ENCODE results near the gene GPC3. TPM values are rescaled to one million over a fixed set of nuclear protein-coding genes. Genes with fewer than 3 reads are reported as not detected.
"Not testable (repeated sequence)": the region's sequence is repeated elsewhere in the genome, so short reads cannot be mapped to it uniquely, and the experiment has no call there.

Gene GPC3
- total RNA-seq, 1 donor from 2014 or later = not detected

DNA sequence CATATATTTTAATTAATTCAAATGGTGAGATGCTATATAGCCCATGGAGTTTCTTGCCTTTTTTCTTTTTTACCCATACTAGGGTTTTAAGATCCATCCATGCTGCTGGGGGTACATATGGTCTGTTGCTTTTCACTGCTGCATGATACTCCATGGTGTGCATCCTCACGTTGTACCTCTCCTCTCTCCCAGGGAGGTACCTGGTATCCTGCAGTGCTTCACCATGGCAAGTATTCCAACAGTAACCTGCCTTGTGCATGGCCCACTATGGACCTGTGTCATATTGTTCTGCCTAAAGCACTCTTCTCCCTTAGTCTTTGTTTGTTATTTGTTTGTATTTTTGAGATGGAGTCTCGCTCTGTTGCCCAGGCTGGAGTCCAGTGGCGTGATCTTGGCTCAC lies 455.8 kb downstream of the GPC3 start:
- no peaks in the 10 kb centered on the region for H3K4me1 Mint-ChIP-seq
- POLR2A ChIA-PET = no interaction called here
- CTCF ChIA-PET = no interaction called here
- intact Hi-C loops (cut with micrococcal nuclease) = no loop called here
- DNase-seq (no peak), ATAC-seq (ENCODE audit: low read depth) (no peak)
- no peaks in the 10 kb centered on the region for H3K27me3 Mint-ChIP-seq
- no peaks in the 10 kb centered on the region for H3K36me3 Mint-ChIP-seq (ENCODE audit: low read depth)
- no peaks in the 10 kb centered on the region for H3K9me3 Mint-ChIP-seq
- H3K4me3 Mint-ChIP-seq = no peak overlapping the region
- TF ChIP-seq, protein P1, sequence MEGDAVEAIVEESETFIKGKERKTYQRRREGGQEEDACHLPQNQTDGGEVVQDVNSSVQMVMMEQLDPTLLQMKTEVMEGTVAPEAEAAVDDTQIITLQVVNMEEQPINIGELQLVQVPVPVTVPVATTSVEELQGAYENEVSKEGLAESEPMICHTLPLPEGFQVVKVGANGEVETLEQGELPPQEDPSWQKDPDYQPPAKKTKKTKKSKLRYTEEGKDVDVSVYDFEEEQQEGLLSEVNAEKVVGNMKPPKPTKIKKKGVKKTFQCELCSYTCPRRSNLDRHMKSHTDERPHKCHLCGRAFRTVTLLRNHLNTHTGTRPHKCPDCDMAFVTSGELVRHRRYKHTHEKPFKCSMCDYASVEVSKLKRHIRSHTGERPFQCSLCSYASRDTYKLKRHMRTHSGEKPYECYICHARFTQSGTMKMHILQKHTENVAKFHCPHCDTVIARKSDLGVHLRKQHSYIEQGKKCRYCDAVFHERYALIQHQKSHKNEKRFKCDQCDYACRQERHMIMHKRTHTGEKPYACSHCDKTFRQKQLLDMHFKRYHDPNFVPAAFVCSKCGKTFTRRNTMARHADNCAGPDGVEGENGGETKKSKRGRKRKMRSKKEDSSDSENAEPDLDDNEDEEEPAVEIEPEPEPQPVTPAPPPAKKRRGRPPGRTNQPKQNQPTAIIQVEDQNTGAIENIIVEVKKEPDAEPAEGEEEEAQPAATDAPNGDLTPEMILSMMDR (IDR thresholded peaks at IDR 0.05) = no peak
- no peak overlapping the region for H3K27ac Mint-ChIP-seq

DNA sequence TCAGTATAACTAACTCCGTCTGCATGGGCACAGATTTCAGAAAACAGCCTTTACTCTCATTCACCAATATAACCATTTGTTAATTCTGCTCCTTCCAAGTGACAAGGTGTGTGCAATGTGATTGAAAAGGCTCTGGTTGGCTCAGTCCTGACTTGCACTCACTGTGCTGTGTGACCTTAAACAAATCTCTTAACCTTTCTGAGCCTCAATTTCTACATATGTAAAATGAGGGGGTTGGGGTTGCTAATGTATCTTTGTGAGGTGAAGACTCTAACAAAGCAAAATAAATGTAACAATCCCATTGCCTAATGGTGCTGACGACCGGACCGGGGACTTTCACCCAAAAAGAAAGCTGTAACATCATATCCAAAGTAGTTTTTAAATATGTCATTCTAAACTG lies 457.6 kb downstream of the GPC3 start:
- ChIA-PET CTCF (no interaction called here), POLR2A (no interaction called here)
- Mint-ChIP-seq H3K4me1 (no peaks in the 10 kb centered on the region), H3K9me3 (no peaks in the 10 kb centered on the region), H3K27me3 (no peaks in the 10 kb centered on the region), H3K4me3 (no peak overlapping the region), H3K36me3 (ENCODE audit: low read depth) (no peaks in the 10 kb centered on the region), H3K27ac (no peak overlapping the region)
- TF ChIP-seq, protein P1 (IDR thresholded peaks at IDR 0.05) = no peak
- intact Hi-C loops (cut with micrococcal nuclease) = no loop called here
- no peak for ATAC-seq (ENCODE audit: low read depth)
- no peak for DNase-seq

DNA sequence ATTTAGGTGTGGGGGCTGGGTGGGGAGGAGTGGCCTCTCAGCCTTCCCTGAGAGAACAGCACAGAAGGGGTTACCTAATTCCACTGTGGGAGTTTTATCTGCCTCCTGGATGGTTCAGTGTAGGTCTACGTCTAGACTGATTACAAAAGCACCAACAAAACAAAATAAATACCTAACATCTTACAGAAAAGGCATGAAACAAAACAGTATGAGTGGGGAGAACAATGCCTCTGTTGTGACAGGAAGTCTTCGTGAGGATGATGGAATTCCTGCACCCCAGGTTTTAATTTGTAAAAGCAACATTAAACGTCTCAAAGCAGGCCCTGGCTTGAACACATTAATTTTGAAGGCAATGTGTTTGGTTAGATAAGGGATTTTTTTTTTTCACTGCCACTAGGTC lies 458.0 kb downstream of the GPC3 start:
- TF ChIP-seq, protein P1 (IDR thresholded peaks at IDR 0.05) = no peak
- H3K4me3 Mint-ChIP-seq = no peak overlapping the region
- CTCF ChIA-PET = no interaction called here
- no peaks in the 10 kb centered on the region for H3K27me3 Mint-ChIP-seq
- DNase-seq = no peak
- no peaks in the 10 kb centered on the region for H3K9me3 Mint-ChIP-seq
- POLR2A ChIA-PET = no interaction called here
- H3K27ac Mint-ChIP-seq = no peak overlapping the region
- intact Hi-C loops (cut with micrococcal nuclease) = no loop called here
- no peaks in the 10 kb centered on the region for H3K36me3 Mint-ChIP-seq (ENCODE audit: low read depth)
- H3K4me1 Mint-ChIP-seq = no peaks in the 10 kb centered on the region
- no peak for ATAC-seq (ENCODE audit: low read depth)

DNA sequence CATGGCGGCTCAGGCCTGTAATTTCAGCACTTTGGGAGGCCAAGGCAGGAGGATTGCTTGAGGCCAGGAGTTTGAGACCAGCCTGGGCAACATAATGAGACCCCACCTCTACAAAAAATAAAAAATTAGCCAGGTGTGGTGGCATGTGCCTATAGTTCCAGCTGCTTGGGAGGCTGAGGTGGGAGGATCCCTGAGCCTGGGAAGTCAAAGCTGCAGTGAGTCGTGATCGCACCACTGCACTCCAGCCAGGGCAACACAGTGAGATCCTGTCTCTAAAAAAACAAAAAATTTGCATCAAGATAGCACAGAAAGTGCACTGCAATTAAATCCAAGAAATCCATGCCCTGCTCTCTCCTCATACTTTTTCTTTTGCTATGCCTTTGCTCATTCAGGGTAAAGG lies 458.6 kb downstream of the GPC3 start:
- ATAC-seq (ENCODE audit: low read depth); H3K27me3 Mint-ChIP-seq; CTCF ChIA-PET; H3K36me3 Mint-ChIP-seq (ENCODE audit: low read depth); H3K9me3 Mint-ChIP-seq; intact Hi-C loops (cut with micrococcal nuclease); H3K27ac Mint-ChIP-seq; H3K4me1 Mint-ChIP-seq; POLR2A ChIA-PET; DNase-seq; H3K4me3 Mint-ChIP-seq: not testable (repeated sequence)

DNA sequence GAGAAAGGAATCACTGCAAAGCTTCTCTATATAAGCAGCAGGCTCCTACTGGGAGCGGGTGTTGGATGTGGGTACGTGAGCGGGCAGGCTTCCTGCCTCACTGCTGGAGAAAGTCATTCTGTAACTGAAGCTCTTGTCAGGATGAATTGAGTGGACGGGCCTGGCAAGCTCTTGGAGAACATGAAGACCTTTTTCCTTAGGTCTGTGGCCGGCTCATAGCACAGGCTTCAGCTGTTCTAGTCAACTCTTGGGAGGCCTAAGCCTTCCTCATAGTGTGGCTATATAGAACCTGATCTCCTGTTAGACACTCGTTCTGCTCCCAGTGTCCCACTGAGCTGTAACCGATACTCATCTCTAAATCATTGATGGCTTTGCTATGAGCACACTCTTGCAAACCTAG lies 461.9 kb downstream of the GPC3 start:
- Mint-ChIP-seq H3K27ac (no peak overlapping the region), H3K4me3 (no peak overlapping the region), H3K9me3 (no peaks in the 10 kb centered on the region), H3K4me1 (no peaks in the 10 kb centered on the region), H3K27me3 (no peaks in the 10 kb centered on the region), H3K36me3 (ENCODE audit: low read depth) (no peaks in the 10 kb centered on the region)
- ChIA-PET POLR2A (no interaction called here), CTCF (no interaction called here)
- TF ChIP-seq, protein P1 (IDR thresholded peaks at IDR 0.05) = no peak
- DNase-seq (no peak), ATAC-seq (ENCODE audit: low read depth) (no peak)
- intact Hi-C loops (cut with micrococcal nuclease) = no loop called here

DNA sequence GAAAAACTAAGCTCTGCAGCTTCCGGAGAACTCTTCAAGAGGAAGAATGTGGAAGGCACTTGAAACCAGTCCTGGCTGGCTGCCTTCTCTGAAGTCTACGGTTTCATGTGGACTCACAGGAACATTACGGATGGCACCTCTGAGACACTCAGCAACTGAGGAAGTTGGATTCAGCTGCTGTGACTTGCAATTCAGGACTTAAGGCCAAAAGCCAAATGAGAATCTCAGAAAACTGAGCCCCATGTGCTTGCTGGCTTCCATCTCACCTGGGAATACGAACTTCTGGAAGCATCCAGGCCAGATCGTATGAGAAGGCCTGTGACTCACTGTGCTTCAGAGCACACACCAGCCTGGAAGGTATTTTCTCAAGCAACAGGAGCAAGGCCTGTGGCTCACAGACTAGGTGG lies 462.3 kb downstream of the GPC3 start:
- Mint-ChIP-seq H3K36me3 (ENCODE audit: low read depth) (no peaks in the 10 kb centered on the region), H3K27ac (no peak overlapping the region), H3K9me3 (no peaks in the 10 kb centered on the region), H3K27me3 (no peaks in the 10 kb centered on the region), H3K4me1 (no peaks in the 10 kb centered on the region), H3K4me3 (no peak overlapping the region)
- TF ChIP-seq, protein P1 (IDR thresholded peaks at IDR 0.05) = no peak
- intact Hi-C loops (cut with micrococcal nuclease) = no loop called here
- DNase-seq (no peak), ATAC-seq (ENCODE audit: low read depth) (no peak)
- ChIA-PET CTCF (no interaction called here), POLR2A (no interaction called here)

Data from activated B cell treated with CpG ODN at 0.5 μM for 24 hours (primary cell).